WERI-Rb-1 (cell line): ENCODE measurements around the gene RAF1.

Experiments used
- DNase-seq: peaks from one replicate; pipeline ENCODE4 v3.0.0-alpha.2; 2020
- H3K27ac ChIP-seq: fragments of 250-450 bp; sonication (Bioruptor Pico); 2 replicates; pipeline ENCODE4 v1.5.1; 2020; ENCODE audit warnings: mild to moderate bottlenecking, moderate library complexity
- H3K27me3 ChIP-seq: fragments of 250-450 bp; sonication (Bioruptor Pico); 2 replicates; pipeline ENCODE4 v1.5.1; 2021; ENCODE audit warnings: mild to moderate bottlenecking, low read depth, moderate library complexity; ENCODE audit not compliant: insufficient read depth, severe bottlenecking
- H3K36me3 ChIP-seq: fragments of 250-450 bp; sonication (Bioruptor Pico); 2 replicates; pipeline ENCODE4 v1.5.1; 2020; ENCODE audit warnings: mild to moderate bottlenecking, moderate library complexity
- H3K4me3 ChIP-seq: 2 replicates; pipeline ENCODE4 v1.5.1; 2011; ENCODE audit warnings: low read depth, mild to moderate bottlenecking, control low read depth, low read length
- H3K9me3 ChIP-seq: fragments of 250-450 bp; sonication (Bioruptor Pico); 2 replicates; pipeline ENCODE4 v1.5.1; 2021; ENCODE audit warnings: mild to moderate bottlenecking, moderate library complexity; ENCODE audit not compliant: severe bottlenecking
- TF ChIP-seq, protein P1 (sequence below): IDR thresholded peaks from 2 replicates; pipeline ENCODE4 v1.5.1; 2011; ENCODE audit warnings: low read depth, mild to moderate bottlenecking, control low read depth, inconsistent platforms, low read length

Gene RAF1

DNA sequence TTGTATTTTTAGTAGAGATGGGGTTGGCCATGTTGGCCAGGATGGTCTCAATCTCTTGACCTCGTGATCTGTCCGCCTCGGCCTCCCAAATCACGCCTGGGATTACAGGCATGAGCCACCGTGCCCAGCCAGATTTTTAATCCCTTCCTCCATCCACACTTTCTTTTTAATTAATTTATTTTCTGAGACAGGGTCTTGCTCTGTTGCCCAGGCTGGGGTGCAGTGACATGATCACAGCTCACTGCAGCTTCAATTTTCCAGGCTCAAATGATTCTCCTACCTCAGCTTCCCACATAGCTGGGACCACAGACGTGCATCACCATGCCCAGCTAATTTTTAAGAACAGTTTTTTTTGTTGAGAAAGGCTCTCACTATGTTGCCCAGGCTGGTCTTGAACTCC is 43.6 kb downstream of the RAF1 start:
- Histone ChIP-seq H3K27me3 (no peaks in the 10 kb centered on the region), H3K4me3 (no peak overlapping the region), H3K36me3 (peaks cover 35% of the 10 kb centered on the region), H3K27ac (no peak overlapping the region), H3K9me3 (no peaks in the 10 kb centered on the region)
- TF ChIP-seq, protein P1, sequence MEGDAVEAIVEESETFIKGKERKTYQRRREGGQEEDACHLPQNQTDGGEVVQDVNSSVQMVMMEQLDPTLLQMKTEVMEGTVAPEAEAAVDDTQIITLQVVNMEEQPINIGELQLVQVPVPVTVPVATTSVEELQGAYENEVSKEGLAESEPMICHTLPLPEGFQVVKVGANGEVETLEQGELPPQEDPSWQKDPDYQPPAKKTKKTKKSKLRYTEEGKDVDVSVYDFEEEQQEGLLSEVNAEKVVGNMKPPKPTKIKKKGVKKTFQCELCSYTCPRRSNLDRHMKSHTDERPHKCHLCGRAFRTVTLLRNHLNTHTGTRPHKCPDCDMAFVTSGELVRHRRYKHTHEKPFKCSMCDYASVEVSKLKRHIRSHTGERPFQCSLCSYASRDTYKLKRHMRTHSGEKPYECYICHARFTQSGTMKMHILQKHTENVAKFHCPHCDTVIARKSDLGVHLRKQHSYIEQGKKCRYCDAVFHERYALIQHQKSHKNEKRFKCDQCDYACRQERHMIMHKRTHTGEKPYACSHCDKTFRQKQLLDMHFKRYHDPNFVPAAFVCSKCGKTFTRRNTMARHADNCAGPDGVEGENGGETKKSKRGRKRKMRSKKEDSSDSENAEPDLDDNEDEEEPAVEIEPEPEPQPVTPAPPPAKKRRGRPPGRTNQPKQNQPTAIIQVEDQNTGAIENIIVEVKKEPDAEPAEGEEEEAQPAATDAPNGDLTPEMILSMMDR, result no peak
- no peak for DNase-seq

DNA sequence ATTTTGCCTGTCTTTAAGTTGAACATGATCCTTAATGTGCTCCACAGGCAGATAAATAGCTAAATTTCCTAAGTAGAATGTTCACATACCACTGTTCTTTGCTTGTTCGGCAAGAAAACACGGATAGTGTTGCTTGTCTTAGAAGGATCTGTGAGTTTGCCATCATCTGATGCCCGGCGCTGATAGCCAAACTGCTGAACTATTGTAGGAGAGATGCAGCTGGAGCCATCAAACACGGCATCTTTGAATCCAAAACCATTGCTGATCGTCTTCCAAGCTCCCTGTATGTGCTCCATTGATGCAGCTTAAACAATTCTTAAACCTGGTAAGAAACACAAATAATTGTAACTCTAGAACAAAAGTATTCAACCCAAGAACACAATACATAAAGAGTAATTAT is 45.5 kb downstream of the RAF1 start:
- Histone ChIP-seq H3K27ac (no peak overlapping the region), H3K27me3 (no peaks in the 10 kb centered on the region), H3K4me3 (no peak overlapping the region), H3K36me3 (peaks cover 49% of the 10 kb centered on the region), H3K9me3 (no peaks in the 10 kb centered on the region)
- TF ChIP-seq, protein P1, result no peak
- DNase-seq, result no peak

GRCh38 chr3:12615266-12615665 is 48.7 kb downstream of the RAF1 start:
- no peaks in the 10 kb centered on the region for H3K27me3 ChIP-seq
- no peak for DNase-seq
- H3K4me3 ChIP-seq, result no peak overlapping the region
- TF ChIP-seq, protein P1, result no peak
- peaks cover 68% of the 10 kb centered on the region for H3K36me3 ChIP-seq
- no peaks in the 10 kb centered on the region for H3K9me3 ChIP-seq
- no peak overlapping the region for H3K27ac ChIP-seq

DNA sequence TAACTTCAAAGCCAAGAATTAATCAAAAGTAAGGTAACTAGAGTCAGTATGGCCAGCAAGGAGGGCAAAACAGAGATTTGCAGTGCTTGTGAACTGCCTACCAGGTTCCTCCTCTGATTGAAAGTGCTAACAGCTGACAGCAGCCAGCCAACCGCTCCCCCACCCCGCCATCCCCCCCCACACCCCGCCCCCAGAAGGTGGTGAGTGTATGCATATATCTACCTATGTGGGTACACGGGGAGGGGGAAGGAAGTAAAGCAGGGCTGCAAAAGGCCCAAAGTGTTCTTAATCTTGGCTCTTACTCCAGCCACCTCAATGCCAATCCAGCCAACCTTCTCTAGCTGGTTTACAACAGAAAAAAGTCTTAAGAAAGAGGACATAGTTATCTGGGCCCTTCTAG is 50.7 kb downstream of the RAF1 start:
- Histone ChIP-seq H3K27ac (no peak overlapping the region), H3K27me3 (no peaks in the 10 kb centered on the region), H3K9me3 (no peaks in the 10 kb centered on the region), H3K4me3 (no peak overlapping the region), H3K36me3 (peaks cover 85% of the 10 kb centered on the region)
- no peak for DNase-seq
- TF ChIP-seq, protein P1, result no peak

DNA sequence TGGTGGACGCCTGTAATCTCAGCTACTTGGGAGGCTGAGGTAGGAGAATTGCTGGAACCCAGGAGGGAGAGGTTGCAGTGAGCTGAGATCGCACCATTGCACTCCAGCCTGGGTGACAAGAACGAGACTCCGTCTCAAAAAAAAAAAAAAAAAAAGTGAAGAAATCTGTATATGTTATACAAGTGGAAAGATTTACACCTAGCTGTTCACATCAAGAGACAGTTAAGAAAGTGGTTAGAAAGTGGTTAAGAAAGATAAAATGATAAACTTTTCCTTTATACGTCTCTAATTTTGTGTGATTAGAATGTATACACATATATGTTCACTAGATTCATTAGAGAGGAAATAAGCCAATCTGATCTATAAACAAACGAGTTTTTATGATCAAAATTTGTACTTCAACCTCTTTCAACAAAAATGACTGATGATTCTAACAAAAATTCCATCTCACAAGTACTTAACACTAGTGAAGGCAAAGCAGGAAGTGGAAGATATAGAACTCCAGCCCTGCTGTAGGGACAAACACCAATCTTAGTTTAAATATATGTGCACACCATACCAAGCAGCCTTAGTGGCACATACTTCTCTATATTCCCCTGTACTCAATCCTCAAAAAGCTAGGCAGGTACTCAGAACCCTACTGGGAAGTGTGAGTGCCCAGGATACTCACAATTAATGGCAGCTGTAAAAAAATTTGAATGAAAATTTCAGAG is 51.2 kb downstream of the RAF1 start:
- DNase-seq, result no peak
- H3K4me3 ChIP-seq, result no peak overlapping the region
- TF ChIP-seq, protein P1, result no peak
- peaks cover 83% of the 10 kb centered on the region for H3K36me3 ChIP-seq
- no peaks in the 10 kb centered on the region for H3K9me3 ChIP-seq
- no peaks in the 10 kb centered on the region for H3K27me3 ChIP-seq
- no peak overlapping the region for H3K27ac ChIP-seq

- DNase-seq, result no peak
- H3K4me3 ChIP-seq, result no peak overlapping the region
- TF ChIP-seq, protein P1, result no peak
- no peaks in the 10 kb centered on the region for H3K9me3 ChIP-seq
- H3K27ac ChIP-seq, result no peak overlapping the region
- H3K36me3 ChIP-seq, result peaks cover 83% of the 10 kb centered on the region
- no peaks in the 10 kb centered on the region for H3K27me3 ChIP-seq
Measured at GRCh38 chr3:12611117-12611516, 52.8 kb downstream of the RAF1 start.
